ENCODE measurements around the gene LHFPL6. TPM values are rescaled to one million over a fixed set of nuclear protein-coding genes. Genes with fewer than 3 reads are reported as not detected.

LHFPL6 gene
- total RNA-seq, 2 donors from 2014 or later: 99.0 to 115 TPM

DNA sequence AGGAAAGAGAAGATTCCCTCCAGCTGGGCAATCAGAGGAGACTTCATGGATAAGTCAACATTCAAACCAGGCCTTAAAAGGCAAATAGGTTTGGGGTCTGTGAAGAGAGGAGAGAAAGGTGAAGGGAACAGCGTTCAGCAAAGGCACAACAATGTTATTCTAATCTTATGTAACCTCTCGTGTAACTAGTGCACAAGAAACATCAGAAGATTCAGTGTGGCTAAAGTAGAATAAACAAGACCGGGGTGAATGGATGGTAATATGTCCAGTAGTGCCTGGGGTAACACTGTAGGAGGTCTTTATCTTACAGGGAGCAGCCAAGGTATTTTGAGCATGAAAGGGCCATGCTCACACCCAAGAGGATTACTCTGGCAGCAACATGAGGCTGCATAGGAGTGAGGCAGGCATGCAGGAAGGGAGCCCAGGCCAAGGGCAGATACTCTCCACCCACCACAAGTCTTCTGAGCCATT, 24.1 kb downstream of the LHFPL6 start:
- TF ChIP-seq, protein P1, sequence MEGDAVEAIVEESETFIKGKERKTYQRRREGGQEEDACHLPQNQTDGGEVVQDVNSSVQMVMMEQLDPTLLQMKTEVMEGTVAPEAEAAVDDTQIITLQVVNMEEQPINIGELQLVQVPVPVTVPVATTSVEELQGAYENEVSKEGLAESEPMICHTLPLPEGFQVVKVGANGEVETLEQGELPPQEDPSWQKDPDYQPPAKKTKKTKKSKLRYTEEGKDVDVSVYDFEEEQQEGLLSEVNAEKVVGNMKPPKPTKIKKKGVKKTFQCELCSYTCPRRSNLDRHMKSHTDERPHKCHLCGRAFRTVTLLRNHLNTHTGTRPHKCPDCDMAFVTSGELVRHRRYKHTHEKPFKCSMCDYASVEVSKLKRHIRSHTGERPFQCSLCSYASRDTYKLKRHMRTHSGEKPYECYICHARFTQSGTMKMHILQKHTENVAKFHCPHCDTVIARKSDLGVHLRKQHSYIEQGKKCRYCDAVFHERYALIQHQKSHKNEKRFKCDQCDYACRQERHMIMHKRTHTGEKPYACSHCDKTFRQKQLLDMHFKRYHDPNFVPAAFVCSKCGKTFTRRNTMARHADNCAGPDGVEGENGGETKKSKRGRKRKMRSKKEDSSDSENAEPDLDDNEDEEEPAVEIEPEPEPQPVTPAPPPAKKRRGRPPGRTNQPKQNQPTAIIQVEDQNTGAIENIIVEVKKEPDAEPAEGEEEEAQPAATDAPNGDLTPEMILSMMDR (IDR thresholded peaks at IDR 0.05): no peak
- H3K4me1 ChIP-seq (ENCODE audit: control insufficient read depth in 1 of 2, low read depth in 2 of 2): peaks cover 4 to 63% of the 10 kb centered on the region in 2 donors
- no peak for DNase-seq (ENCODE audit: low spot score)
- no peak overlapping the region for H3K4me3 ChIP-seq
- no peaks in the 10 kb centered on the region for H3K27me3 ChIP-seq (replicated peaks; ENCODE audit: insufficient read depth)
- no peak overlapping the region for H3K27ac ChIP-seq
- ATAC-seq (ENCODE audit: insufficient number of reproducible peaks, low FRiP score, low read depth): no peak
- no peaks in the 10 kb centered on the region for H3K9me3 ChIP-seq
- no peaks in the 10 kb centered on the region for H3K36me3 ChIP-seq

DNA sequence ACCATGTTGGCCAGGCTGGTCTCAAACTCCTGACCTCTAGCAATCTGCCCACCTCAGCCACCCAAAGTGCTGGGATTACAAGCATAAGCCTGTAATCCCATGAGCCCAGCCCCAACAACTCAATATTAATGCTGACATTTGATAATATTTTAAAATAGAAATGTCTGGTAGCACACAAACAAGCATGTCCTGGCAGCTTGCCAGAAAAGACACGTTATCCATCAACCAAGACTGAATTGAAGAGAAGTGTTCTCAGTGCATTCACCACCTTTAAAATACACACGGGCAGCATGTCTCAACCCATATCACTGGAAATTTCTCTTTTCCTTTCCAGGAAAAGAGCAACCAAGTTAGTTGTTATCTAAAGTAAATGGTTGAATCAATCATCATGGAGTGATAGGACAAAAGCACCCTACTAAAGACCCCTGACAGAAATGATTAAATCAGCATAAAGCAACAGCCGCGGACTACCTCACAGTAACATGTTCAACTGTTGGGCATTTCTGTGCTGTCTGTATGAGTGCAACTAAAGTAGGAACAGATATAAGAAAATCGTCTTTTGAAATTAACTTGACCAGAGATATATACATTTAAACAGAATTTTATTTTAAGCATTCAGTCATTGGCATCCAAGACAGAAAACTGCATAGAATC, 25.0 kb downstream of the LHFPL6 start:
- no peaks in the 10 kb centered on the region for H3K9me3 ChIP-seq
- no peak for ATAC-seq (ENCODE audit: insufficient number of reproducible peaks, low FRiP score, low read depth)
- H3K4me1 ChIP-seq (ENCODE audit: control insufficient read depth in 1 of 2, low read depth in 2 of 2): peaks cover 4 to 59% of the 10 kb centered on the region in 2 donors
- H3K27ac ChIP-seq: no peak overlapping the region
- no peak overlapping the region for H3K4me3 ChIP-seq
- no peak for DNase-seq (ENCODE audit: low spot score)
- H3K27me3 ChIP-seq (replicated peaks; ENCODE audit: insufficient read depth): no peaks in the 10 kb centered on the region
- no peaks in the 10 kb centered on the region for H3K36me3 ChIP-seq
- TF ChIP-seq, protein P1 (IDR thresholded peaks at IDR 0.05): no peak

- H3K36me3 ChIP-seq: no peaks in the 10 kb centered on the region
- H3K27ac ChIP-seq: no peak overlapping the region
- TF ChIP-seq, protein P1 (IDR thresholded peaks at IDR 0.05): no peak
- DNase-seq (ENCODE audit: low spot score): no peak
- H3K27me3 ChIP-seq (replicated peaks; ENCODE audit: insufficient read depth): no peaks in the 10 kb centered on the region
- ATAC-seq (ENCODE audit: insufficient number of reproducible peaks, low FRiP score, low read depth): no peak
- H3K9me3 ChIP-seq: no peaks in the 10 kb centered on the region
- H3K4me1 ChIP-seq (ENCODE audit: control insufficient read depth in 1 of 2, low read depth in 2 of 2): peaks cover 4 to 59% of the 10 kb centered on the region in 2 donors
- H3K4me3 ChIP-seq: no peak overlapping the region
Measured at GRCh38 chr13:39577203-39577602, 25.8 kb downstream of the LHFPL6 start.

- DNase-seq (ENCODE audit: low spot score) (no peak), ATAC-seq (ENCODE audit: insufficient number of reproducible peaks, low FRiP score, low read depth) (no peak)
- Histone ChIP-seq H3K9me3 (no peaks in the 10 kb centered on the region), H3K4me1 (ENCODE audit: control insufficient read depth in 1 of 2, low read depth in 2 of 2) (peaks cover 4 to 48% of the 10 kb centered on the region in 2 donors), H3K27me3 (replicated peaks; ENCODE audit: insufficient read depth) (no peaks in the 10 kb centered on the region), H3K27ac (no peak overlapping the region), H3K36me3 (peaks cover 2% of the 10 kb centered on the region), H3K4me3 (no peak overlapping the region)
- TF ChIP-seq, protein P1 (IDR thresholded peaks at IDR 0.05): no peak
Measured at GRCh38 chr13:39575641-39576238, 27.3 kb downstream of the LHFPL6 start.

DNA sequence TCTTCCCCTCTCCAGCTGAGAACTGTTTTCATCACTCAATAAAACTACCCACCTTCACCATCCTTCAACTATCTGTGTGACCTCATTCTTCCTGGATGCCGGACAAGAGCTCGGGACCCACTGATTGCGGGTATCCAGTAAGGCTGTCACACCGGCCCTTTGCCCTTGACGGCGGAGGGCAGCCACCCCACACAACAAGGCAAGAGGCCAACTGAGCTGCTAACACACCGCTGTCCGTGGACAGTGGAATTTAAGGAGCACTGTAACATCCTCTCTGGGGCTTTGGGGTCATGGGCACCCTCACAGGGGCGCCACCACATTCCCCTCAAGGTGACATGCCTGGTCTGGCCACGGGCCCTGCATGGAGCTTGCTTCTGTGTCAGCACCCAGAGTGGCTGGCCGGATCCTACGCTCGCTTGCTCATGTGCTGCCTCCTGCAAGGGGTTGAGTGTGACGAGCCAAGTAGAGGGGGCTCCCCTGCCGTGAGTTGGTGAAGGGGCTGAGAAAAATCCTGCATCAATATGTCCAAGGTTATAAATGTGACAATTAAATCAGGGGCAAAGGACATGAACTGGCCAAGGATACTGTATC, 31.4 kb downstream of the LHFPL6 start:
- TF ChIP-seq, protein P1 (IDR thresholded peaks at IDR 0.05): no peak
- Histone ChIP-seq H3K36me3 (peaks cover 2% of the 10 kb centered on the region), H3K4me3 (no peak overlapping the region), H3K4me1 (ENCODE audit: control insufficient read depth in 1 of 2, low read depth in 2 of 2) (peaks cover 0 to 6% of the 10 kb centered on the region in 2 donors), H3K9me3 (no peaks in the 10 kb centered on the region), H3K27me3 (replicated peaks; ENCODE audit: insufficient read depth) (no peaks in the 10 kb centered on the region), H3K27ac (no peak overlapping the region)
- DNase-seq (ENCODE audit: low spot score) (no peak), ATAC-seq (ENCODE audit: insufficient number of reproducible peaks, low FRiP score, low read depth) (no peak)
